Left lung (tissue), 10 donors: Measurements from ENCODE around the gene METTL3. TPM values are rescaled to one million over a fixed set of nuclear protein-coding genes. Genes with fewer than 3 reads are reported as not detected.
A peak's percentile ranks its signal among the peaks of the same experiment; 100 is the strongest.

Experiments used
- ATAC-seq: fragments of 200-7000 bp; cut with Tn5 transposase; one replicate; pipeline ENCODE4 v1.9.1; 2020; ENCODE audit warnings: moderate library complexity
- DNase-seq, 4 donors: peaks; one replicate each; pipeline ENCODE4 v3.0.0-alpha.2; 2013 to 2020
- H3K27ac ChIP-seq, 2 donors: fragments of 200-600 bp; sonication (generic) in 1 of 2; one replicate each; pipeline versions ENCODE4 v1.5.0 to v1.8.0; 2020 to 2021
- H3K27me3 ChIP-seq, 2 donors: fragments of 200-600 bp; sonication (generic) in 1 of 2; one replicate each; pipeline versions ENCODE4 v1.5.0 to v1.8.0; 2020 to 2021
- H3K36me3 ChIP-seq, 2 donors: fragments of 200-600 bp; sonication (generic) in 1 of 2; one replicate each; pipeline versions ENCODE4 v1.5.0 to v1.8.0; 2020 to 2021
- H3K4me1 ChIP-seq, 2 donors: fragments of 200-600 bp; one replicate each; pipeline ENCODE4 v1.8.0; 2021
- H3K4me3 ChIP-seq, 2 donors: fragments of 200-600 bp; sonication (generic) in 1 of 2; one replicate each; pipeline versions ENCODE4 v1.5.0 to v1.8.0; 2020 to 2021; ENCODE audit warnings: mild to moderate bottlenecking in 1 of 2
- H3K9me3 ChIP-seq, 2 donors: fragments of 200-600 bp; sonication (generic) in 1 of 2; one replicate each; pipeline versions ENCODE4 v1.5.0 to v1.8.0; 2020 to 2021
- CTCF ChIP-seq, 2 donors: fragments of 200-600 bp; sonication (generic) in 1 of 2; IDR thresholded peaks; one replicate each; pipeline versions ENCODE4 v1.5.0 to v1.8.0; 2021; ENCODE audit warnings: antibody characterized with exemption in 2 of 2
- intact Hi-C, 2 donors: fragments of 100-400 bp; cut with DNase I; formaldehyde crosslinking; loops; one replicate each; pipeline versions ENCODE4 v1.11.2 to v1.14.2; 2022
- polyA plus RNA-seq, 6 donors: library from polyadenylated mRNA; unstranded; fragments of 120-200 nt; gene quantifications; one replicate each; pipeline ENCODE4 v1.2.1, GENCODE V29; 2013; ENCODE audit not compliant: insufficient read length in 6 of 6
- total RNA-seq, 2 donors: library from RNA; stranded (reverse); fragmentation: NEBNext Ultra II Directional; extraction: Animal tissue kit (Norgen Biotek cat#: 25700); gene quantifications; one replicate each; pipeline ENCODE4 v1.2.1, GENCODE V29; 2021
- donor health status: DM: no; HTN: yes; CAD: no.
- donor health status: DM: no; HTN: no; CAD: no.

METTL3 gene
- total and polyA plus RNA-seq, 8 donors = 36.8 to 109 (median 96.5) TPM

DNA sequence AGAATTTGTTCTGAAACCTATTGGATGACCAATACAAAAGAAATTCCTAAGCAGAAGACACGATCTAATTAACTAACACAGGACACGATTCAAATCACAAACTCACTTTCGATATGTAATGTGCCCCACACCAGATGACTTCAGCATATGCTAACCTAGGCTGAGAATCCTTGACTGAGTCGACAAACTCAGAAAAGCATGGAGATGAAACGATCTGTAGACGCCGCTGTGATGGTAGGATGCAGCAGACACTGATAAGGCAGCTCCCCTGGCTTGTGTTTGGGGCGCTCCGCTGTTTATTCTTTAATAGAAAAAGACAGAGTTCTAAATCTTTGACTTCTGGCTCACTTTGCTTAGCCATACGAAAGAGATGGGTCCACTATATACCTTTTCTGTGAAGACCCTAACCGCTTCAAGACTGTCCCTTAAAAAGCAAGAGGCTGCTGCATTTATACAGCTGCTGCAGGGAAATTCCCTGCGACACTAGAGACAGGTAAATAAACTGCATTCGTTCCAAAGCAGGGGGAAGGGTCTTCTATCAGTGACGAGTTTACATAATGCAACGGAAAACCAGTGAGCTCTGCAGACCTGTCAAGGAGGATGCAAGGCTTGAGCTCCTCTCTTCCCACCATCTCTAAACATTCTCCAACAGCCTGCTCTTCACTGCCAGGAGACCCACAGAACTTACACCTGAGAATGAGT lies 56.1 kb downstream of the METTL3 start:
- no peak for TF ChIP-seq CTCF (IDR thresholded peaks at IDR 0.05)
- H3K4me3 ChIP-seq = peak overlapping the region; percentile 85 to 91
- DNase-seq = peak in 1 of 4 donors; percentile 13
- H3K27me3 ChIP-seq = no peaks in the 10 kb centered on the region
- intact Hi-C loops = no loop called here
- peaks cover 10 to 49% of the 10 kb centered on the region in 2 donors for H3K4me1 ChIP-seq
- no peaks in the 10 kb centered on the region for H3K9me3 ChIP-seq
- peak; percentile 2 for ATAC-seq
- peak overlapping the region; percentile 98 for H3K27ac ChIP-seq
- peaks cover 0 to 11% of the 10 kb centered on the region in 2 donors for H3K36me3 ChIP-seq

DNA sequence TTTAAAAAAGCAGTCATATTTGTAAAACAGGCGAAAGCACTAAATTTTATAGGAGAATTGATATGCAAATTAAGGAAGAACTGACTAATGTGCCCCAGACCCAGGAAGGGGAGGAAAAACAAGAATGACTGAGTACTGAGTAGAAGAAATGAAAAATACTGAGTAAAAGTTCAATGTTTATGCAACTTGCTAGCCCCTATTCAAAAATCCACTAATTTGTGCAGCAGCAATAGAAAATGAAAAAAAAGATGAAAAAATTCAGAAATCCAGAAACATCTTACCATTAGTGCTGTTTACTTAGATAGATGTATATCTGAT lies 61.3 kb downstream of the METTL3 start:
- no peak overlapping the region for H3K27ac ChIP-seq
- TF ChIP-seq CTCF (IDR thresholded peaks at IDR 0.05) = no peak
- DNase-seq = no peak
- peaks cover 0 to 5% of the 10 kb centered on the region in 2 donors for H3K36me3 ChIP-seq
- H3K4me1 ChIP-seq = peaks cover 6 to 44% of the 10 kb centered on the region in 2 donors
- no peaks in the 10 kb centered on the region for H3K27me3 ChIP-seq
- H3K4me3 ChIP-seq = no peak overlapping the region
- no peaks in the 10 kb centered on the region for H3K9me3 ChIP-seq
- no peak for ATAC-seq
- intact Hi-C loops = no loop called here

Other genes starting within 250 kb of the METTL3 start
- gene HNRNPC, start 241.9 kb downstream of the METTL3 start, total RNA-seq = 100 to 1,000 TPM; 377 to 427 TPM
- 100 to 1,000 TPM; 700 to 903 (median 829) TPM for gene HNRNPC, start 241.9 kb downstream of the METTL3 start, polyA plus RNA-seq
- gene RPGRIP1, start 231.3 kb downstream of the METTL3 start, total RNA-seq = 1 to 10 TPM in 1 of 2 donors, under 1 TPM in 1; 0.41 to 1.3 TPM
- under 1 TPM; 0.54 to 0.84 (median 0.64) TPM for gene RPGRIP1, start 231.3 kb downstream of the METTL3 start, polyA plus RNA-seq
- 10 to 100 TPM; 46.7 to 61.1 TPM for gene SUPT16H, start 127.3 kb downstream of the METTL3 start, total RNA-seq
- 100 to 1,000 TPM; 114 to 140 (median 128) TPM for gene SUPT16H, start 127.3 kb downstream of the METTL3 start, polyA plus RNA-seq
- gene CHD8, start 55.2 kb downstream of the METTL3 start, total RNA-seq = 10 to 100 TPM; 69.2 to 73.5 TPM
- 10 to 100 TPM; 75.0 to 83.0 (median 78.6) TPM for gene CHD8, start 55.2 kb downstream of the METTL3 start, polyA plus RNA-seq
- gene RAB2B, start 34.4 kb downstream of the METTL3 start, total RNA-seq = 10 to 100 TPM; 26.8 to 30.2 TPM
- gene RAB2B, start 34.4 kb downstream of the METTL3 start, polyA plus RNA-seq = 10 to 100 TPM; 45.5 to 58.1 (median 50.2) TPM
- 10 to 100 TPM; 62.9 to 67.9 TPM for gene TOX4, start 34.1 kb downstream of the METTL3 start, total RNA-seq
- 10 to 100 TPM; 56.3 to 69.1 (median 58.3) TPM for gene TOX4, start 34.1 kb downstream of the METTL3 start, polyA plus RNA-seq
- gene SALL2, start 15.0 kb upstream of the METTL3 start, total RNA-seq = 10 to 100 TPM in 1 of 2 donors, 1 to 10 TPM in 1; 7.6 to 12.4 TPM
- gene SALL2, start 15.0 kb upstream of the METTL3 start, polyA plus RNA-seq = 10 to 100 TPM; 32.3 to 44.9 (median 39.5) TPM
- not detected for gene OR10G3, start 68.7 kb upstream of the METTL3 start, total RNA-seq
- gene OR10G3, start 68.7 kb upstream of the METTL3 start, polyA plus RNA-seq = under 1 TPM in 3 of 6 donors, not detected in 3; 0.06 to 0.08 (median 0.07) TPM
- gene OR10G2, start 123.6 kb upstream of the METTL3 start, total RNA-seq = not detected
- not detected for gene OR10G2, start 123.6 kb upstream of the METTL3 start, polyA plus RNA-seq
- not detected for gene OR4E2, start 142.5 kb upstream of the METTL3 start, total RNA-seq
- gene OR4E2, start 142.5 kb upstream of the METTL3 start, polyA plus RNA-seq = under 1 TPM in 2 of 6 donors, not detected in 4; 0.07 to 0.08 TPM
- not detected for gene OR4E1, start 162.5 kb upstream of the METTL3 start, total RNA-seq
- gene OR4E1, start 162.5 kb upstream of the METTL3 start, polyA plus RNA-seq = under 1 TPM in 5 of 6 donors, not detected in 1; 0.05 to 0.08 (median 0.06) TPM